ENCODE data around the gene ERBB4.

GRCh38 chr2:212228743-212229171, 309.8 kb downstream of the ERBB4 start:
- TF ChIP-seq CTCF (IDR thresholded peaks at IDR 0.05 in 2 of 3, conservative IDR thresholded peaks at IDR 0.05 in 1 of 3; ENCODE audit: control insufficient read depth in 2 of 3, extremely low read depth in 1 of 3, insufficient read depth in 1 of 3, low read depth in 3 of 3, low read length in 3 of 3) = no peak
- TF ChIP-seq CHD1 (IDR thresholded peaks at IDR 0.05; ENCODE audit: low read depth, low read length) = no peak
- TF ChIP-seq HDAC6 (IDR thresholded peaks at IDR 0.05; ENCODE audit: unreplicated experiment) = no peak
- no peak for TF ChIP-seq SP1 (IDR thresholded peaks at IDR 0.05; ENCODE audit: low read depth, low read length)
- no peak for TF ChIP-seq EZH2 (IDR thresholded peaks at IDR 0.05; ENCODE audit: borderline replicate concordance, control insufficient read depth, low read depth, low read length)
- TF ChIP-seq CREM (IDR thresholded peaks at IDR 0.05; ENCODE audit: low read depth) = no peak
- TF ChIP-seq NR2C2 (IDR thresholded peaks at IDR 0.05; ENCODE audit: borderline replicate concordance, control insufficient read depth, insufficient read length, low read depth) = no peak
- no peak for TF ChIP-seq BACH1 (IDR thresholded peaks at IDR 0.05; ENCODE audit: borderline replicate concordance)
- no peak for TF ChIP-seq NKRF (conservative IDR thresholded peaks at IDR 0.05)
- no peak for TF ChIP-seq MEF2B (IDR thresholded peaks at IDR 0.05; ENCODE audit: partially characterized antibody, poor library complexity, severe bottlenecking)
- TF ChIP-seq POLR2A (IDR thresholded peaks at IDR 0.05; ENCODE audit: low read depth, low read length) = no peak
- no peak for TF ChIP-seq REST (IDR thresholded peaks at IDR 0.05; ENCODE audit: low read depth, low read length)
